Lung (tissue), 12 donors: Measurements from ENCODE around the gene PITPNB. TPM values are rescaled to one million over a fixed set of nuclear protein-coding genes. Genes with fewer than 3 reads are reported as not detected.

Source experiments
- ATAC-seq: fragments of 200-7000 bp; cut with Tn5 transposase; one replicate; pipeline ENCODE4 v1.9.1; 2020; ENCODE audit warnings: moderate number of reproducible peaks; ENCODE audit not compliant: insufficient read depth, low FRiP score
- DNase-seq, 3 donors: peaks; one replicate each; pipeline ENCODE4 v3.0.0-alpha.2; 2013 to 2017
- H3K27ac ChIP-seq, 2 donors: one replicate each; pipeline ENCODE4 v1.5.1; 2013; ENCODE audit warnings: mild to moderate bottlenecking in 2 of 2, moderate library complexity in 2 of 2, control low read depth in 1 of 2, inconsistent platforms in 1 of 2, low read depth in 1 of 2, low read length in 1 of 2
- H3K27me3 ChIP-seq, 3 donors: one replicate each; pipeline ENCODE4 v1.5.1; 2013; ENCODE audit warnings: low read length in 2 of 3; ENCODE audit not compliant: control insufficient read depth in 3 of 3, insufficient read depth in 3 of 3
- H3K36me3 ChIP-seq, 4 donors: one replicate each; pipeline ENCODE4 v1.5.1; 2013; ENCODE audit warnings: low read length in 4 of 4, mild to moderate bottlenecking in 1 of 4, moderate library complexity in 1 of 4; ENCODE audit not compliant: control insufficient read depth in 4 of 4, insufficient read depth in 4 of 4
- H3K4me1 ChIP-seq, 5 donors: one replicate each; pipeline ENCODE4 v1.5.1; 2013; ENCODE audit warnings: low read length in 5 of 5, mild to moderate bottlenecking in 2 of 5, moderate library complexity in 1 of 5; ENCODE audit not compliant: control insufficient read depth in 5 of 5, insufficient read depth in 5 of 5
- H3K4me3 ChIP-seq: one replicate; pipeline ENCODE4 v1.5.1; 2013; ENCODE audit warnings: mild to moderate bottlenecking, control low read depth, moderate library complexity
- H3K9ac ChIP-seq, 2 donors: one replicate each; pipeline ENCODE4 v1.5.1; 2013; ENCODE audit warnings: low read length in 2 of 2, control low read depth in 1 of 2; ENCODE audit not compliant: insufficient read depth in 1 of 2
- H3K9me3 ChIP-seq, 4 donors: one replicate each; pipeline ENCODE4 v1.5.1; 2013; ENCODE audit warnings: low read length in 3 of 4, mild to moderate bottlenecking in 1 of 4, moderate library complexity in 1 of 4; ENCODE audit not compliant: control insufficient read depth in 4 of 4, insufficient read depth in 3 of 4
- WGBS, 2 donors: extraction: QIAGEN DNeasy Blood & Tissue Kit; methylation state at CpG; one replicate each; pipeline ENCODE4 v1.1.7; 2013; 5-methylcytosine and 5-hydroxymethylcytosine counted together
- polyA plus RNA-seq, 2 donors: library from polyadenylated mRNA; stranded (reverse); fragments of 200-250 nt; gene quantifications; one replicate each; pipeline ENCODE4 v1.2.1, GENCODE V29; 2013
- total RNA-seq, 2 donors: library from RNA; depleted of rRNA in 1 of 2; stranded (reverse); fragments of >200 nt in 1 of 2; gene quantifications; one replicate each; pipeline ENCODE4 v1.2.1, GENCODE V29; 2014 to 2021
- TF ChIP-seq, protein P1 (sequence below): IDR thresholded peaks from 2 replicates; pipeline ENCODE4 v1.5.1; 2012; ENCODE audit warnings: mild to moderate bottlenecking; ENCODE audit errors: control extremely low read depth, extremely low read depth
- donor health status: control.
- donor health status: control.
- donor health status: Bipolar disorder and iron deficiency.
- donor health status: healthy.
- donor health status: DM: yes; HTN: yes; CAD: no.

The PITPNB gene
- total and polyA plus RNA-seq, 4 donors = 19.2 to 73.5 (median 37.5) TPM

DNA sequence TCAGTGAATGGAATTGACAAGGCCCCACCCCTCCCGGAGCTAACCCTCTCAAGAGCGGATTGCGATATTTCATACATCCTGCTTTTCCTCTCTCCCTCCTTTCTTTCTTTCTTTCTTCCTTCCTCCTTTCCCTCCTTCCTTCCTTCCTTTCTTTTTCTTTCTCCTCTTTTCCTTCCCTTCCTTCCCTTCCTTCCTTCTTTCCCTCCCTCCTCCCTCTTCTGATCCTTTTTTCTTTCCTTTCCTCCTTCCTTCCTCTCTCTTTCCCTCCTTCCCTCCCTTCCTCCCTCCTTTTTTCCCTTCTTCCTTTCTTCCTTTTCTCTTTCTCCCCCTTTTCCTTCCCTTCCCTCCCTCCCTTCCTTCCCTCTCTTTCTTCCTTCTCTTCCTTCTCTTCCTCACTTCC is 102.5 kb downstream of the PITPNB start:
- TF ChIP-seq, protein P1, sequence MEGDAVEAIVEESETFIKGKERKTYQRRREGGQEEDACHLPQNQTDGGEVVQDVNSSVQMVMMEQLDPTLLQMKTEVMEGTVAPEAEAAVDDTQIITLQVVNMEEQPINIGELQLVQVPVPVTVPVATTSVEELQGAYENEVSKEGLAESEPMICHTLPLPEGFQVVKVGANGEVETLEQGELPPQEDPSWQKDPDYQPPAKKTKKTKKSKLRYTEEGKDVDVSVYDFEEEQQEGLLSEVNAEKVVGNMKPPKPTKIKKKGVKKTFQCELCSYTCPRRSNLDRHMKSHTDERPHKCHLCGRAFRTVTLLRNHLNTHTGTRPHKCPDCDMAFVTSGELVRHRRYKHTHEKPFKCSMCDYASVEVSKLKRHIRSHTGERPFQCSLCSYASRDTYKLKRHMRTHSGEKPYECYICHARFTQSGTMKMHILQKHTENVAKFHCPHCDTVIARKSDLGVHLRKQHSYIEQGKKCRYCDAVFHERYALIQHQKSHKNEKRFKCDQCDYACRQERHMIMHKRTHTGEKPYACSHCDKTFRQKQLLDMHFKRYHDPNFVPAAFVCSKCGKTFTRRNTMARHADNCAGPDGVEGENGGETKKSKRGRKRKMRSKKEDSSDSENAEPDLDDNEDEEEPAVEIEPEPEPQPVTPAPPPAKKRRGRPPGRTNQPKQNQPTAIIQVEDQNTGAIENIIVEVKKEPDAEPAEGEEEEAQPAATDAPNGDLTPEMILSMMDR = no peak
- ATAC-seq (no peak), DNase-seq (no peak)
- Histone ChIP-seq H3K27ac (no peak overlapping the region), H3K9ac (no peak overlapping the region), H3K4me1 (no peaks in the 10 kb centered on the region), H3K4me3 (no peak overlapping the region), H3K9me3 (peaks cover 0 to 3% (median 0%) of the 10 kb centered on the region in 4 donors), H3K27me3 (peaks cover 0 to 3% (median 0%) of the 10 kb centered on the region in 3 donors), H3K36me3 (no peaks in the 10 kb centered on the region)
- WGBS, 2 donors = 71 to 90% methylated on average over 3 of the region's 3 CpGs

DNA sequence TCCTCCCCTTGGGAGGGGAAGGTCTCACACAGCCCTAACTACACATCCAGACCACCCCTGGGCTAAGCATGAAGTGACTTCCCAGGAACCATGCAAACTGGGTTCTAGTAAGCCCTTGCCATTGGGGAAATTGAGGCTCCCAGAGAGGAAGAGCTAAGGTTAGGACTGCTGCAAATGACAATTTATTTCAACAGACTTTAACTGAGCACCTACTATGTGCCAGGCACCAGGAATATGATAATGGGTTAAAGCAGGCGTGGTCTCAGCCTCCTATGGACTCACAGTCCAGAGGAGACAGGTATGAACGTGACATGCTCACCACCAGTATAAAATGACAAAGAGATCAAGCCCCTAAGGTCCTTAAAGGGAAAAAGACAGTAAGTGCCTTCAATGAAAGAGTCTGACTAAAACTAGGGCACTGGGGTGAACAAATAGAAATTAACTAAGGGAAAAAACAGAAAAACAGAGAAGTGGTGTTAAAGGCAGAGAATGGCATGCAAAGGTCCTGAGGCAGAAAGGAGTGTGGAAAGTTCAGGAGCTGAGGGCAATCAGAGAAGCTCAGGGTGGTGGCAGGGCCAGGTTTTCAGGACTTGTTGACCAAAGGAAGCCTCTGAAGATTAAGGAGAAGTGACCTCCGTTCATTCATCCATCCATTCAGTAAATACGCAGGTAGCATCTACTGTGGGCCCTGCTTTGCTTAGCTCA is 103.1 kb downstream of the PITPNB start:
- TF ChIP-seq, protein P1 = no peak
- no peak overlapping the region for H3K9ac ChIP-seq
- ATAC-seq = no peak
- H3K36me3 ChIP-seq = no peaks in the 10 kb centered on the region
- H3K4me1 ChIP-seq = peaks cover 0 to 2% (median 0%) of the 10 kb centered on the region in 5 donors
- WGBS, 2 donors = 91 to 92% methylated on average over 4 of the region's 4 CpGs
- H3K27me3 ChIP-seq = peaks cover 0 to 3% (median 0%) of the 10 kb centered on the region in 3 donors
- H3K4me3 ChIP-seq = no peak overlapping the region
- H3K27ac ChIP-seq = no peak overlapping the region
- DNase-seq = no peak
- peaks cover 0 to 3% (median 0%) of the 10 kb centered on the region in 4 donors for H3K9me3 ChIP-seq

DNA sequence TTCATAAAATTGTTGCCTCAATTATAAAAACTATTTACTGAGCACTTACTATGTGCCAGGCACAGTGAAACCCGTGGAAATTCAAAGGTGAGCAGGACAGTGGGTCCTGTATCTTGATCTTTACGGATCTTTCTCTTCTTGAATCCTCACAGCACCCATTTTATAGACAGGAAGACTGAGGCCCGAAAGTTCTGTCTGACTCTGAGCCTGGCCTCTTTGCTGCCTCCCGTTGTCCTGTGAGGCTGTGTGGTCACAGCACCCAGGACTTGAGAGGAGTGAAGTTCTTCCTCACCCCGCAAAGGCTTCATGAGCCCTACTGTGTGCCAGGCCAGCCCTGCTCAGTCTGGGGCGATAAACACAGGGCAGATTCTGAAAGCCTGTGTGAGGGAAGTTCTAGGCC is 104.1 kb downstream of the PITPNB start:
- 89 to 96% methylated on average over 6 of the region's 6 CpGs for WGBS, 2 donors
- Histone ChIP-seq H3K9ac (no peak overlapping the region), H3K36me3 (no peaks in the 10 kb centered on the region), H3K4me1 (peaks cover 0 to 12% (median 2%) of the 10 kb centered on the region in 5 donors), H3K27ac (no peak overlapping the region), H3K27me3 (peaks cover 0 to 3% (median 0%) of the 10 kb centered on the region in 3 donors), H3K4me3 (no peak overlapping the region), H3K9me3 (peaks cover 0 to 3% (median 0%) of the 10 kb centered on the region in 4 donors)
- ATAC-seq = no peak
- no peak for DNase-seq
- TF ChIP-seq, protein P1 = no peak
